ENCODE results near the gene CSF1R.

DNA sequence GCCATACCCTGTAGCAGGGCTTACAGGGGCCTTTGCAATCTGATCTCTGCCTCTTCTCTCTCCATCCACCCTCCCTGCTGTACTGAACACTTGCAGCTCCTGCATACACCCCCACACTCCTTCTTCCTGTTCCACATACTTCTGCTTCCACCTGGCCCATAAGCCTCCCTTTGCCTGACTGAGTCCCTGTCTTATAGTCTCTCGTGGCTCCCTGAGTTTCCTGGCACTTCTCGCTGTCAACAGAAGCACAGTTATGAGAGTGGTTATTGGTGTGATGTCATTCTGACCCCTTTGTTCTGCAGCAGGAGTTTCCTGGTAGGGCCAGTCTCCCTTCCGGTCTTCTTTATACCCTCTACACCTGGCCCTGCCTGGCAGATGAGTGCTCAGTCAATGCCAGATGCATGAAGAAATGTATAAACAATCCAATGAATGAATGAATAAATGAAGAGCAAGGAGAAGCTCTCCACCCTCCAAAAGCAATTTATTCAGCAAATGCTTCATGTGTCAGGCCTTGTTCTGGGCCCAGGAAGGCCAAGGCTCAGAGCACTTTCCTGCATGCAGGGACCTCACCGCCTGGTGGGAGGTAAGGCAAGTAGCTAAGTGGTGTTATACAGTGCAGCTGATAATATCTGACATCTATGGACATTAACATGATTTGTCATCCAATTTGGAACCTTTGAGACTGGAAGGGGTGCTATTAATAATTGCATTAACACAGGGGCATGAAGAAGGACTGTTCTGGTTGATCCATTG is 20.5 kb upstream of the CSF1R start:
- TF ChIP-seq CTCF (tag by site-specific recombination; IDR thresholded peaks at IDR 0.05) (no peak), ZNF23 (tag by site-specific recombination; IDR thresholded peaks at IDR 0.05; ENCODE audit: borderline replicate concordance) (no peak), MYNN (tag by site-specific recombination; IDR thresholded peaks at IDR 0.05; ENCODE audit: borderline replicate concordance) (no peak), ZFHX2 (tag by site-specific recombination; conservative IDR thresholded peaks at IDR 0.05) (peak; percentile 30; the same call in 1 of the 2 replicates), ZNF350 (tag by site-specific recombination; IDR thresholded peaks at IDR 0.05) (no peak)

All from HEK293 (cell line).